NCI-H2107 treated with DMSO at 0.1 percent for 48 hours (cell line): ENCODE results near the gene SERTM1.

Experiments
- DNase-seq: peaks from one replicate; lab custom pipeline; 2025; ENCODE audit not compliant: unreplicated experiment; lab: John Stamatoyannopoulos, UW

Gene SERTM1

GRCh38 chr13:36673838-36674326, at the start of gene SERTM1:
Gene SERTM1 (plus strand): TSS chr13:36674020. CDS start chr13:36695079, 21,059 bp downstream.
- no peak for DNase-seq

GRCh38 chr13:36628377-36629056, 45.3 kb upstream of the SERTM1 start:
- DNase-seq, result no peak

GRCh38 chr13:36629057-36629385, 44.8 kb upstream of the SERTM1 start:
- no peak for DNase-seq

GRCh38 chr13:36630181-36630803, 43.5 kb upstream of the SERTM1 start:
- DNase-seq, result no peak

- DNase-seq, result no peak
Observed at GRCh38 chr13:36639610-36640009, 34.2 kb upstream of the SERTM1 start.

GRCh38 chr13:36650611-36651010, 23.2 kb upstream of the SERTM1 start:
- no peak for DNase-seq

- DNase-seq, result no peak
Observed at GRCh38 chr13:36665630-36666029, 8.2 kb upstream of the SERTM1 start.

- DNase-seq, result no peak
Observed at GRCh38 chr13:36666477-36667229, 7.2 kb upstream of the SERTM1 start.

- no peak for DNase-seq
Observed at GRCh38 chr13:36668316-36668715, 5.5 kb upstream of the SERTM1 start.

GRCh38 chr13:36673352-36673751, 468 bp upstream of the SERTM1 start:
- no peak for DNase-seq

- no peak for DNase-seq
Observed at GRCh38 chr13:36674337-36675212, 755 bp downstream of the SERTM1 start.

GRCh38 chr13:36675213-36675536, 1.4 kb downstream of the SERTM1 start:
- no peak for DNase-seq

- DNase-seq, result no peak
Observed at GRCh38 chr13:36680913-36681312, 7.1 kb downstream of the SERTM1 start.

- no peak for DNase-seq
Observed at GRCh38 chr13:36681894-36682624, 8.2 kb downstream of the SERTM1 start.

- DNase-seq, result no peak
Observed at GRCh38 chr13:36683701-36684100, 9.9 kb downstream of the SERTM1 start.

GRCh38 chr13:36685927-36686326, 12.1 kb downstream of the SERTM1 start:
- DNase-seq, result no peak

GRCh38 chr13:36696410-36697010, 22.7 kb downstream of the SERTM1 start:
- DNase-seq, result no peak

GRCh38 chr13:36700170-36700569, 26.4 kb downstream of the SERTM1 start:
- no peak for DNase-seq

- DNase-seq, result no peak
Observed at GRCh38 chr13:36706755-36707154, 32.9 kb downstream of the SERTM1 start.
